Astrocyte of the cerebellum (primary cell): ENCODE measurements around the gene KRT14.
"Not testable (repeated sequence)": the region's sequence is repeated elsewhere in the genome, so short reads cannot be mapped to it uniquely, and the experiment has no call there.

Source experiments
- DNase-seq: peaks from one replicate; pipeline ENCODE4 v3.0.0-alpha.2; 2011; ENCODE audit warnings: low read depth
- H3K4me3 ChIP-seq: 2 replicates; pipeline ENCODE4 v1.5.1; 2011; ENCODE audit warnings: mild to moderate bottlenecking, low read depth, low read length, moderate library complexity
- CTCF ChIP-seq: IDR thresholded peaks from 2 replicates; pipeline ENCODE4 v1.5.1; 2012; ENCODE audit warnings: low read length, low read depth, moderate library complexity, mild to moderate bottlenecking; ENCODE audit errors: missing control alignments
- in situ Hi-C: cut with HindIII; loops from 2 replicates; pipeline ENCODE4 v1.10.0; 2017; ENCODE audit warnings: low sequenced_read_pairs

Gene KRT14

GRCh38 chr17:41589301-41589700, 2.6 kb upstream of the KRT14 start:
- in situ Hi-C loops = no loop called here
- no peak for DNase-seq
- H3K4me3 ChIP-seq = no peak overlapping the region
- no peak for TF ChIP-seq CTCF

GRCh38 chr17:41588126-41588810, 1.6 kb upstream of the KRT14 start:
- TF ChIP-seq CTCF = no peak
- in situ Hi-C loops = no loop called here
- no peak for DNase-seq
- no peak overlapping the region for H3K4me3 ChIP-seq

GRCh38 chr17:41585301-41586056, 1.2 kb downstream of the KRT14 start:
- no peak for DNase-seq
- in situ Hi-C loops = no loop called here
- no peak for TF ChIP-seq CTCF
- H3K4me3 ChIP-seq = no peak overlapping the region

GRCh38 chr17:41584331-41584927, 2.3 kb downstream of the KRT14 start:
- H3K4me3 ChIP-seq, DNase-seq, in situ Hi-C loops: not testable (repeated sequence)

- no peak for TF ChIP-seq CTCF
- no peak for DNase-seq
- in situ Hi-C loops = no loop called here
- H3K4me3 ChIP-seq = no peak overlapping the region
Measured at GRCh38 chr17:41583137-41584127, 3.3 kb downstream of the KRT14 start.

- DNase-seq, H3K4me3 ChIP-seq, in situ Hi-C loops: not testable (repeated sequence)
Measured at GRCh38 chr17:41582061-41582968, 4.4 kb downstream of the KRT14 start.
